GM12891 (cell line): ENCODE measurements around the gene ANAPC2.

Source experiments
- PAX5 ChIP-seq: IDR thresholded peaks from 2 replicates; pipeline ENCODE4 v1.6.1; 2011; ENCODE audit warnings: low read length, moderate library complexity, mild to moderate bottlenecking; ENCODE audit not compliant: insufficient read depth, severe bottlenecking
- POLR2A ChIP-seq: IDR thresholded peaks from 2 replicates; pipeline ENCODE4 v1.6.1; 2011; ENCODE audit warnings: low read depth, low read length, control low read depth
- POLR2AphosphoS5 ChIP-seq: IDR thresholded peaks from 2 replicates; pipeline ENCODE4 v1.6.1; 2011; ENCODE audit warnings: low read depth, low read length, control low read depth
- POU2F2 ChIP-seq: IDR thresholded peaks from 2 replicates; pipeline ENCODE4 v1.6.1; 2011; ENCODE audit warnings: low read depth, mild to moderate bottlenecking, control low read depth, low read length, moderate library complexity
- TAF1 ChIP-seq: IDR thresholded peaks from 2 replicates; pipeline ENCODE4 v1.6.1; 2011; ENCODE audit warnings: low read depth, low read length, control low read depth

- TF ChIP-seq POLR2A (no peak), TAF1 (no peak), PAX5 (no peak), POU2F2 (no peak), POLR2AphosphoS5 (no peak)
These were observed 27.0 kb upstream of the ANAPC2 start for GRCh38 chr9:137215196-137215986.
